Effector memory CD8-positive, alpha-beta T cell (primary cell): ENCODE results near the gene TBX4.

Source experiments
- ATAC-seq: fragments of 150-1000 bp; cut with Tn5 transposase; replicated peaks from 2 replicates; pipeline ENCODE4 v1.10.0; 2021; ENCODE audit warnings: mild to moderate bottlenecking, moderate library complexity
- DNase-seq, 3 experiments: peaks; one replicate each; pipeline ENCODE4 v3.0.0; 2021
- H3K27ac Mint-ChIP-seq, 2 donors: one replicate each; pipeline ENCODE4 v1.8.0; 2022; ENCODE audit warnings: mild to moderate bottlenecking in 2 of 2, mixed read lengths in 2 of 2, moderate library complexity in 2 of 2
- H3K27me3 Mint-ChIP-seq, 2 donors: one replicate each; pipeline ENCODE4 v1.8.0; 2022; ENCODE audit warnings: mixed read lengths in 2 of 2
- H3K36me3 Mint-ChIP-seq: one replicate; pipeline ENCODE4 v1.8.0; 2022; ENCODE audit warnings: mild to moderate bottlenecking, moderate library complexity, mixed read lengths; ENCODE audit not compliant: insufficient read depth
- H3K4me1 Mint-ChIP-seq, 2 donors: one replicate each; pipeline ENCODE4 v1.8.0; 2022; ENCODE audit warnings: low read depth in 2 of 2, mixed read lengths in 2 of 2
- H3K4me3 Mint-ChIP-seq, 2 donors: one replicate each; pipeline ENCODE4 v1.8.0; 2022; ENCODE audit warnings: mild to moderate bottlenecking in 2 of 2, mixed read lengths in 2 of 2, moderate library complexity in 2 of 2
- H3K9me3 Mint-ChIP-seq, 2 donors: one replicate each; pipeline ENCODE4 v1.8.0; 2022; ENCODE audit warnings: mixed read lengths in 2 of 2

The TBX4 gene

DNA sequence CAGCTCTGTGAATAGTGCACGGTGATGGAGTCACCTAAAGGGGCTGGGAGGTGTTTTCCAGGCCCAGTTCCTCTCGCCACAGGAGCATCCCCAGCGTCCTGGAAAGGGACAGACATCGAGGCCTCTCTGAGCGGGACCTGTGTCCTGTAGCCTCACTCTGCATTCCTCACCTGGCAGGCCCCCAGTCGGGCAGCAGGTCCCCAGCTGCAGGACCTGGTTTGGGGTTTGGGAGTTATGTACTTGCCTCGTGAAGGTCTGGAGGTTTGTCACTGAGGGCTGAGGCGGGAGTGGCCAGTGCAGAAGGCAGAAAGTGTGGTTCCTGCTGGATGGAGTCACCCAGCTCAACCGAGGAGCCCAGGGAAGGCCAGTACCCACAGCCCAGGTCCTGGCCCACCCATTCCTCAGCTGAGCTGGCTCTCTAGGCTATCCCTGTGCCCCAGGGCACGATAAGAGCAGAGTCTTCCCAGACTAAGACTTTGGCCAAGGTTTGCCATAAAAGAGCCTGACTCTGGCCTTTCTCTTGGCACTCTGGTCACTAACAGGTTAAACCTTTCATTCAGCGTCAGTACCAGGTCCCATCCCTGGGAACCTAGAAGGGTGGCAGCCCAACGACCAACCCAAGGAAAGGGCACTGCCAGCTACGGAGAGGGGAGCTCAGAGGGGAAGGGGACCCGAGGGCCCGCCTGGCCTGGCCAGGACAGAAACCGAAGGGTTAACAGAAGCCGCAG, 24.4 kb downstream of the TBX4 start:
- no peak for DNase-seq
- no peak overlapping the region for H3K27ac Mint-ChIP-seq
- peaks cover 20 to 72% of the 10 kb centered on the region in 2 donors for H3K27me3 Mint-ChIP-seq
- H3K36me3 Mint-ChIP-seq: no peaks in the 10 kb centered on the region
- H3K4me3 Mint-ChIP-seq: no peak overlapping the region
- ATAC-seq: no peak
- H3K4me1 Mint-ChIP-seq: no peaks in the 10 kb centered on the region
- H3K9me3 Mint-ChIP-seq: no peaks in the 10 kb centered on the region

DNA sequence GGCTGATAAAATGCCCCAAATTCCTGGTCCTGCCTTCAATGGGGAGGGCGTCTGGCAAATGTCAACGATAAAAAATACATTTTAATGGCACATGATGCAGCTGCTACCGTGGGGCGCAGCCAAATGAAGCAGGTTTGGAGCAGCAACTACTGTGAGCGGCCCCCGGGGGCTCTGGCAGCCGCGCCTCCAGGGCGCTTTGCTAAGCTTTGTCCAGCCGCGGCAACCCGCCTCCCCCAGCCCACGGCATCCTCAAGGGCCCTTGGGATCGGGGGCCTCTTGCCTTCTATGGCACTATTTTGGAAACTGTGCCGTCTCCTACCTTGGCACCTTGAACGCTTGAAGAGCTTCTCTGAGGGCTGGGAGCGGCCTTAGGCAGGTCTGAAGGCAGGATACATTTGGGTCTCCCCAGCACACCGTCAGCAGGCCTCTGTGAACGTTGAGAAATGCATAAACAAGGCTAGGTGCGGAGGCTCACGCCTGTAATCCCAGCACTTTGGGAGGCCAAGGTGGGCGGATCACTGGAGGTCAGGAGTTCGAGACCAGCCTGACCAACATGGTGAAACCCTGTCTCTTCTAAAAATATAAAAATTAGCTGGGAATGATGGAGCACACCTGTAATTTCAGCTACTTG, 25.1 kb downstream of the TBX4 start:
- no peaks in the 10 kb centered on the region for H3K9me3 Mint-ChIP-seq
- no peak overlapping the region for H3K27ac Mint-ChIP-seq
- no peaks in the 10 kb centered on the region for H3K4me1 Mint-ChIP-seq
- ATAC-seq: no peak
- H3K36me3 Mint-ChIP-seq: no peaks in the 10 kb centered on the region
- no peak for DNase-seq
- peaks cover 15 to 73% of the 10 kb centered on the region in 2 donors for H3K27me3 Mint-ChIP-seq
- H3K4me3 Mint-ChIP-seq: no peak overlapping the region

DNA sequence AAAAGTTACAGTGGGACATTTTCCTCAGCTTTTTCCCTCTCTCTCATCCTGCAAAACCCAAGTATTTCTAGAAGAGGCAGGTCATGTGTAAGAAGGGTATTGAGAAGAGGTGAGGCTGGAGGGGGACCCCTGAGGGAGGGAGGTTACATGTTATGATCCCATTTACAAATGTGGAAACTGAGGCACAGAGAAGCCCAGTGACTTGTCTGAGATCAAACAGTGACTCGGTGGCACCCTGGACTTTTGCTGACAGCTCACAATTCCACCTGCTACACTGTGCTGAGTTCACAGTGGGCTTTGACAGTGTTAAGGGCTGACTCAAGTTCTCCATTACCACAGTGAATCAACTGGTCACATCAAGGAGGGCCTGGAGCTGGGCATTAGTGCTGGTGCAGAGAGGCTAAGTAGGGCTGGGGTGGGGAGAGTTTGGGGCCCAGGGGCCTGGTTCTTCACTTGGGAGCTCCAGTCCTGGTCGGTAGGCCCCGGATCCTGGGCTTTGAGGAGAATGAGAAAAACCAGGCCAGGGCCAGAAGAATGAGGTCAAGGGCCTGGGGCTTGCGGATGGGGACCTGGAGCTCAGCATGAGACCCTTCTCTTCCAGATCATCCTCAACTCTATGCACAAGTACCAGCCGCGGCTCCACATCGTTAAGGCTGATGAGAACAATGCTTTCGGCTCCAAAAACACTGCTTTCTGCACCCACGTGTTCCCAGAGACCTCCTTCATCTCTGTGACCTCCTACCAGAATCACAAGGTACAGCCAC, 26.0 kb downstream of the TBX4 start:
- H3K4me1 Mint-ChIP-seq: no peaks in the 10 kb centered on the region
- no peaks in the 10 kb centered on the region for H3K9me3 Mint-ChIP-seq
- no peaks in the 10 kb centered on the region for H3K36me3 Mint-ChIP-seq
- no peak for DNase-seq
- no peak for ATAC-seq
- H3K27ac Mint-ChIP-seq: no peak overlapping the region
- peaks cover 15 to 68% of the 10 kb centered on the region in 2 donors for H3K27me3 Mint-ChIP-seq
- H3K4me3 Mint-ChIP-seq: no peak overlapping the region

DNA sequence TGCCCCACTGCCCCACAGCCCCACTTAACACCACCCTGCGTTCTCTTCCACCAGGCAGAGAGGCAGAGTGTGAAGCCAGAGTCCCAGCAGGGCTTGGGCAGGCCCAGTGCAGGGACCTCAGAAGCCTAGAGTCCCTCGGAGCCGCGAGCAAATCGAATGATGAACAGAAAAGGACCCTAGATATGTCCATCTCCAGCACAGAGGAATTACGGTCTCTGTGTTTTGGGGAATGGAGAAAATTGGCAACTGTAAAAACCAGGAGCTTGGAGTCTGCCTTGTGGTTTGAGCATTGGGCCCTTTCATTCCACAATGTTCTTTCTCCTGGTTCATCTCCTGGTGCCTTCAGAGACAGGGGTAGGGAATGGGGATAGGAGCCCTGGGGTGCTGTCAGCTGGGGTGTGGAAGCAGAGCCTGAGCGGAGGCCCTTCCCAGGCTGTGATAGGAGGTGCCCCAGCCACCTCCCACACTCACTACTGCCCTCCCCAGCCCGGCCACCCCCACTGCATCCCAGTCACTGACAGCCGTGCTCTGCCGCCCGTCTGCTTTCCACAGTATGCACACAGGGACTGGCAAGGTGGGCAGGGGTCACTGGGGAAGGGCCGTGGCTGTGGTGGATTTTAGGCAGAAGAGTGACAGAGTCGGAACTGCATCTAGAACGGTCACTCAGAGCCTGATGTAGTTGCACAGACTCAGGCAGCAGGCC, 26.7 kb downstream of the TBX4 start:
- no peaks in the 10 kb centered on the region for H3K36me3 Mint-ChIP-seq
- H3K4me3 Mint-ChIP-seq: no peak overlapping the region
- DNase-seq: no peak
- no peaks in the 10 kb centered on the region for H3K4me1 Mint-ChIP-seq
- peaks cover 15 to 64% of the 10 kb centered on the region in 2 donors for H3K27me3 Mint-ChIP-seq
- H3K27ac Mint-ChIP-seq: no peak overlapping the region
- no peaks in the 10 kb centered on the region for H3K9me3 Mint-ChIP-seq
- ATAC-seq: no peak

DNA sequence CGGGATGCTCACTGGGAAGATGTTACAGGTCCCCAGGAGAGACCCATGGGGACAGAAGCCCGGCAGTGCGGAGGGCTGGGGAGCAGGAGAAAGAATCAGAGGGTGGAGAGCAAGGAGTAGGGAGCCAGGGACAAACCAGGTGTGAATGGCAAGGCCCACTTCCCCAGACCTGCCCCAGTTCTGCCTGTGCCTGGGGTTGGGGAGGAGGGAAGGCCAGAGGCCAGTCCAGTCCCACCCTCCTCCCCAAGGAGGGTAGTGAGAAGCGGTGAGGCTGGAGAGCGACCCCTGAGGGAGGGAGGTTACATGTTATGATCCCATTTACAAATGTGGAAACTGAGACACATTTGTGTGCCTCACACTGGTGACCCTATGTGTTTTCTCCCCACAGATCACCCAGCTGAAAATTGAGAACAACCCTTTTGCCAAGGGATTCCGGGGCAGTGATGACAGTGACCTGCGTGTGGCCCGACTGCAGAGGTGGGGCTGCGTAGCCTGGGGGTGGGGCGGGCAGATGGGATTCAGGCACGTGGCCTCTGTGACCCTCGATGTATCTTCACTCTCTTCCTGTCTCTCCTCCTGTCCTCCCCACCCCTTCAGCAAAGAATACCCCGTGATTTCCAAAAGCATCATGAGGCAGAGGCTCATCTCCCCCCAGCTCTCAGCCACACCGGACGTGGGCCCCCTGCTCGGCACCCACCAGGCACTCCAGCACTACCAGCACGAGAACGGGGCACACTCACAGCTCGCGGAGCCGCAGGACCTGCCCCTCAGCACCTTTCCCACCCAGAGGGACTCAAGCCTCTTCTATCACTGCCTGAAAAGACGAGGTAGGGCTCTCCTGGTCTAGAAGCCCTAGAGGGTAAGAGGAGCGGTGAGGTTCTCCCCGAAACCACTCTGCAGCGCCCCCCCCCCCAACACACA, 27.5 kb downstream of the TBX4 start:
- ATAC-seq (no peak), DNase-seq (no peak)
- Mint-ChIP-seq H3K36me3 (no peaks in the 10 kb centered on the region), H3K27me3 (peaks cover 15 to 56% of the 10 kb centered on the region in 2 donors), H3K4me3 (no peak overlapping the region), H3K4me1 (no peaks in the 10 kb centered on the region), H3K9me3 (no peaks in the 10 kb centered on the region), H3K27ac (no peak overlapping the region)

DNA sequence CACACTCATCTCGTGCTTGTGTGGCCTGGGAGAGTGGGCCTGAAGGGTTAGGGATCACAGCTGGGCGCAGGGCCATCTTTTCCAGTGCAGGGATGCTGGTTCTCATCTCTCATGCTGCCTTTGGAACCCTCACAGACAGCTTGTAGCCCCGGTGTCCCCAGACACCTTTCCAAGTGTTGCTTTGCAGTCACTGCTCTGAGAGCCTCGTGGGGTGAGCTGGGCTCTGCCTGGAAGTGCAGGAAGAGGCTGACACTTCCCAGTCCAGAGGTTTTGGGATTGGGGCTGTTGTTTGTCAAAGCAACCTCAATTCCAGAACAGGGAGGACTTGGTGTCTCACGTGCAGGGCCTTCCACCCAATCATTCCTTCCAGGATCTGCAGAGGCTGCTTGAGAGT, 28.2 kb downstream of the TBX4 start:
- Mint-ChIP-seq H3K27me3 (peaks cover 14 to 51% of the 10 kb centered on the region in 2 donors), H3K36me3 (no peaks in the 10 kb centered on the region)
- no peak for ATAC-seq

DNA sequence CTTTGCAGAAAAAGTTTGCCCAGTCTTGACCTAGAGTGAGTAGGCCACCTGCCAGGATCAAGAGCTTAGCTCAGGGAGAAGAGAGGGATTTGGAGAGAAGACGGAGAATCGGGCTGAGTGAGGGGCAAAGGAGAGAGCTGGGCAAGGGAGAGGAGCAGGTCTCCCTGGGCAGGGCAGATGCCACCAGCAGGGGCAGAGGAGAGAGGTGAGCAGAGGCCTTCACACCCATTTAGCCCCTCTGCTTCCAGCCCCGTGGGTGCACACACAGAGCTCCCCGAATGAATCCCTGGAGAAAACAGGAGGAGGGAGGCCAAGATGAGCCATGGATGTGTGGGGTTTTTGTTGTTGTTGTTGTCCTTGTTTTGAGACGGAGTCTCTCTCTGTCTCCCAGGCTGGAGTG, 29.2 kb downstream of the TBX4 start:
- Mint-ChIP-seq H3K4me3 (no peak overlapping the region), H3K9me3 (no peaks in the 10 kb centered on the region), H3K27ac (no peak overlapping the region), H3K27me3 (peaks cover 10 to 51% of the 10 kb centered on the region in 2 donors), H3K36me3 (no peaks in the 10 kb centered on the region), H3K4me1 (no peaks in the 10 kb centered on the region)
- DNase-seq (no peak), ATAC-seq (no peak)

More for the DNA sequence above, 28.2 kb downstream of the TBX4 start:
- H3K9me3 Mint-ChIP-seq: no peaks in the 10 kb centered on the region
- H3K4me1 Mint-ChIP-seq: no peaks in the 10 kb centered on the region
- no peak for DNase-seq
- H3K27ac Mint-ChIP-seq: no peak overlapping the region
- H3K4me3 Mint-ChIP-seq: no peak overlapping the region

DNA sequence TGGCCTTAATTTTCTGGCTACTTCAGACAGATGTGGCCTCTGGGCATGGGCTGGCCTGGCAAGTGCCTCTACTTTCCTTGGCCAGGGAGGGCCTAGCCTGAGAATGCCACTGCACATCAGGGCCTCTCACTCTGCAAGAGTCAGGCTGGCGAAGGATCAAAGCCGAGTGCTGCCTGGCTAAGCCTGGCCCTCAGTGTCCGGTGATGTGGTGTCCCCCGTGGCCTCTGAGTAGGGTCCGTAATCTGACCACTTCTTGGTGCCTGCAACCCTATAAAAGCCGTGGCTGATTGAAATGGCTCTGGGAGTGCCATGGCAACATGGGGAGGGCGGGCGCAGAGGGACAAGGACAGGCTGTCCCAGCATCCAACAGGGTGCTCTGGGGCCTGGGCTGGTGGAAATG, 30.2 kb downstream of the TBX4 start:
- no peaks in the 10 kb centered on the region for H3K9me3 Mint-ChIP-seq
- no peaks in the 10 kb centered on the region for H3K4me1 Mint-ChIP-seq
- H3K27ac Mint-ChIP-seq: no peak overlapping the region
- H3K4me3 Mint-ChIP-seq: no peak overlapping the region
- DNase-seq (no peak), ATAC-seq (no peak)
- H3K36me3 Mint-ChIP-seq: no peaks in the 10 kb centered on the region
- peaks cover 12 to 53% of the 10 kb centered on the region in 2 donors for H3K27me3 Mint-ChIP-seq

DNA sequence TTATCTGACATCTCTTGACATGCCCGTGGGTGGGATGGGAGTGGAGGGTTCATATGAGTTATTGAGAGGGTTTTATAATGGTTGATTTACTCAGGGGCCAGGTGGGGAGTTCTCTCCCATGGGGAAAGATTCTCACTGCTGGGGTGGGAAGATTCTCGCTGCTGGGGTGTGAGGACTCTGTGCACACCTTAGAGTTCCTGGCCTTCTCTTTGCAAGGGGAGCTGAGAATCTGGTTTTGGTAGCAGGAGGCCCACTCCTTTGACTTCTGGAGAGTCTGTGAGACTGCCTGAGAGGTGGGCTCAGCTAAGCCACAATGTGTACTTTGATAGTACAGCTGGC, 31.5 kb downstream of the TBX4 start:
- no peak overlapping the region for H3K27ac Mint-ChIP-seq
- DNase-seq (no peak), ATAC-seq (no peak)
- no peak overlapping the region for H3K4me3 Mint-ChIP-seq
- no peaks in the 10 kb centered on the region for H3K36me3 Mint-ChIP-seq
- H3K9me3 Mint-ChIP-seq: no peaks in the 10 kb centered on the region
- H3K4me1 Mint-ChIP-seq: no peaks in the 10 kb centered on the region
- H3K27me3 Mint-ChIP-seq: peaks cover 19 to 47% of the 10 kb centered on the region in 2 donors

DNA sequence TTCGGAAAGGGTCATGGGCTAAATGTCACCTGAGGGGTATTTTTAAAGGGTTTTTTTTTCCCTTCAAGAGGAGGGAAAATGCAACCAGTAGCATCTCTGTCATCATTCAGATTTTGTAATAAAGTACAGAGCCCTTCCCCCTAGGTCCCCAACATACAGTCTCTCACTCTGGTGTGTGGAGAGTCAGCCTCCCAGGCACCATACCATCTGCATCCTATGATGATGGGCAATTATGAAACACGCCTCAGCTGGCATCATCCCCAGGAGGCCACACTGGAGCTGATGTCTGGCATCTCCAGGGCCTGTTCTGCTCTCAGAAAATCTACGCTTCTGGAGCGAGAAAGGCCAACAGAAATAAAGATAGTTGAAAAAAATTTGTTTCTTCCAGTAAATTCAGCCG, 32.0 kb downstream of the TBX4 start:
- Mint-ChIP-seq H3K36me3 (no peaks in the 10 kb centered on the region), H3K9me3 (no peaks in the 10 kb centered on the region), H3K4me1 (no peaks in the 10 kb centered on the region), H3K27ac (no peak overlapping the region), H3K27me3 (peaks cover 19 to 44% of the 10 kb centered on the region in 2 donors), H3K4me3 (no peak overlapping the region)
- ATAC-seq: no peak
- DNase-seq: no peak

DNA sequence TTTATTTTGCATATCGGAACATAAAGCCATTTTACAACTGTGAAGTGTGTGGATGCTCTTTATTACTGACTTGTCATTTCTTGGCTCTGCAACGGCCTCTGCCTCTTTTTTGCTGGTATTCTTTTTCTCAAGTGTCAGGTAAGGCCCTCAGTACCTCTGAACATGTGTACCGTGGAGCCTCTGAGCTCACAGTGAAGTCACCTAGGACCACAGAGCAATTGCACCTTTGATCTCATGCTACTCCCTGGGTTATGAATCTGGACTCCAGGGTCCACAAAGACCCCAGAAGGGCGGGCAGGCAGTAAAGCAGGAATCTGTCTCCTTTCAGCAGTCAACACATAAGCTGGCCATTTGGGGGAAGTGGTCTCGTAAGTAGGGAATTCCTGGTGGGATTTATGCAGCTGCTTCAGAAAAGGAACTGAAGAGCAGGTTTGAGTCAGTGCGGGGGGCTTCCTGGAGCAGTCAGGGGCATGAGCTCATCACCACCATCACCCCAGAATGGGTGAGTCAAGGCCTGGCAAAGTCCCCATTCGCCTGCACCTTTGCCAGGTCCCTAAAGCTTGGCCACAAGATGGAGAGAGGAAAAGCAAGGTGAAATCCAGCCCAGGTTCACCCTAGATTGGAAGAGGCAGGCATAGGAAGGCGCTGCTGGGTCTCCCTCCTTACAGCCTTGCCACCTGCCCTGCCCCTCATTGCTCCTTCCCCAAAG, 33.0 kb downstream of the TBX4 start:
- Mint-ChIP-seq H3K9me3 (no peaks in the 10 kb centered on the region), H3K27ac (no peak overlapping the region), H3K4me3 (no peak overlapping the region), H3K27me3 (peaks cover 19 to 42% of the 10 kb centered on the region in 2 donors), H3K36me3 (no peaks in the 10 kb centered on the region), H3K4me1 (no peaks in the 10 kb centered on the region)
- DNase-seq (no peak), ATAC-seq (no peak)
